Measurements from ENCODE around the gene RNF208.
A peak's percentile ranks its signal among the peaks of the same experiment; 100 is the strongest.

The RNF208 gene

GRCh38 chr9:137269231-137269772 is 47.3 kb upstream of the RNF208 start:
- Histone ChIP-seq H3K27ac (ENCODE audit: low read depth, low read length, poor library complexity, severe bottlenecking) (peak overlapping the region; percentile 92), H2AFZ (ENCODE audit: low read length) (no peak overlapping the region), H3K36me3 (ENCODE audit: insufficient read depth, low read length) (peaks cover 53% of the 10 kb centered on the region)

GRCh38 chr9:137268538-137269201 is 46.6 kb upstream of the RNF208 start:
- peak overlapping the region; percentile 58 for H3K4me3 ChIP-seq (ENCODE audit: low read depth, low read length, poor library complexity, severe bottlenecking)
- H3K36me3 ChIP-seq (ENCODE audit: insufficient read depth, low read length) = peaks cover 57% of the 10 kb centered on the region
- no peak overlapping the region for H2AFZ ChIP-seq (ENCODE audit: low read length)
- peak overlapping the region; percentile 92 for H3K27ac ChIP-seq (ENCODE audit: low read depth, low read length, poor library complexity, severe bottlenecking)
- peak overlapping the region; percentile 74 for H3K4me2 ChIP-seq (ENCODE audit: low read length)
- H3K27me3 ChIP-seq (ENCODE audit: insufficient read depth, low read length) = no peaks in the 10 kb centered on the region
- no peaks in the 10 kb centered on the region for H3K79me2 ChIP-seq (ENCODE audit: insufficient read depth, low read length)
- H3K9me2 ChIP-seq (ENCODE audit: low read depth, low read length) = no peaks in the 10 kb centered on the region
- no peak for TF ChIP-seq EZH2 (IDR thresholded peaks at IDR 0.05; ENCODE audit: borderline replicate concordance, low read length)
- no peak for TF ChIP-seq CTCF (IDR thresholded peaks at IDR 0.05; ENCODE audit: low read length)
- no peaks in the 10 kb centered on the region for H3F3A ChIP-seq (ENCODE audit: insufficient read depth, low read length)
- H4K20me1 ChIP-seq (ENCODE audit: insufficient read depth, low read length) = no peaks in the 10 kb centered on the region
- H3K9me3 ChIP-seq (ENCODE audit: low read length) = no peaks in the 10 kb centered on the region
- H3K9ac ChIP-seq (ENCODE audit: low read length) = peak overlapping the region; percentile 61
- H3K4me1 ChIP-seq (ENCODE audit: insufficient read depth, low read length, severe bottlenecking) = peaks cover 46% of the 10 kb centered on the region

More at GRCh38 chr9:137269231-137269772, 47.3 kb upstream of the RNF208 start:
- H3K27me3 ChIP-seq (ENCODE audit: insufficient read depth, low read length) = no peaks in the 10 kb centered on the region
- TF ChIP-seq CTCF (IDR thresholded peaks at IDR 0.05; ENCODE audit: low read length) (no peak), EZH2 (IDR thresholded peaks at IDR 0.05; ENCODE audit: borderline replicate concordance, low read length) (no peak)
- H3K9ac ChIP-seq (ENCODE audit: low read length) = peak overlapping the region; percentile 61
- H3K79me2 ChIP-seq (ENCODE audit: insufficient read depth, low read length) = no peaks in the 10 kb centered on the region
- no peaks in the 10 kb centered on the region for H4K20me1 ChIP-seq (ENCODE audit: insufficient read depth, low read length)
- H3K9me3 ChIP-seq (ENCODE audit: low read length) = no peaks in the 10 kb centered on the region
- peak overlapping the region; percentile 58 for H3K4me3 ChIP-seq (ENCODE audit: low read depth, low read length, poor library complexity, severe bottlenecking)
- H3K4me1 ChIP-seq (ENCODE audit: insufficient read depth, low read length, severe bottlenecking) = peaks cover 53% of the 10 kb centered on the region
- H3K4me2 ChIP-seq (ENCODE audit: low read length) = peak overlapping the region; percentile 74
- H3K9me2 ChIP-seq (ENCODE audit: low read depth, low read length) = no peaks in the 10 kb centered on the region
- H3F3A ChIP-seq (ENCODE audit: insufficient read depth, low read length) = no peaks in the 10 kb centered on the region

GRCh38 chr9:137267933-137268355 is 45.9 kb upstream of the RNF208 start:
- Histone ChIP-seq H3K4me1 (ENCODE audit: insufficient read depth, low read length, severe bottlenecking) (peaks cover 42% of the 10 kb centered on the region), H3K36me3 (ENCODE audit: insufficient read depth, low read length) (peaks cover 52% of the 10 kb centered on the region), H3K9me2 (ENCODE audit: low read depth, low read length) (no peaks in the 10 kb centered on the region), H4K20me1 (ENCODE audit: insufficient read depth, low read length) (no peaks in the 10 kb centered on the region), H3K4me3 (ENCODE audit: low read depth, low read length, poor library complexity, severe bottlenecking) (peak overlapping the region; percentile 58), H3K27ac (ENCODE audit: low read depth, low read length, poor library complexity, severe bottlenecking) (peak overlapping the region; percentile 92), H3K4me2 (ENCODE audit: low read length) (peak overlapping the region; percentile 74), H3K9me3 (ENCODE audit: low read length) (no peaks in the 10 kb centered on the region), H3K79me2 (ENCODE audit: insufficient read depth, low read length) (no peaks in the 10 kb centered on the region), H3K9ac (ENCODE audit: low read length) (peak overlapping the region; percentile 61; the same call in 1 of the 2 replicates), H3K27me3 (ENCODE audit: insufficient read depth, low read length) (no peaks in the 10 kb centered on the region), H2AFZ (ENCODE audit: low read length) (no peak overlapping the region), H3F3A (ENCODE audit: insufficient read depth, low read length) (no peaks in the 10 kb centered on the region)
- TF ChIP-seq CTCF (IDR thresholded peaks at IDR 0.05; ENCODE audit: low read length) = no peak
- TF ChIP-seq EZH2 (IDR thresholded peaks at IDR 0.05; ENCODE audit: borderline replicate concordance, low read length) = no peak
